ENCODE measurements around the gene CSNK2B.

Gene CSNK2B

GRCh38 chr6:31715022-31715958, 49.4 kb downstream of the CSNK2B start, which contains the start of gene LY6G6D:
TSS of gene LY6G6D (plus strand) at chr6:31715348. CDS start at chr6:31715356, 8 bp downstream.
- no peak for DNase-seq

GRCh38 chr6:31717499-31718222, 51.8 kb downstream of the CSNK2B start:
- DNase-seq = no peak

- no peak for DNase-seq
Observed at GRCh38 chr6:31718265-31718664, 52.4 kb downstream of the CSNK2B start.

- no peak for DNase-seq
Observed at GRCh38 chr6:31719001-31719400, 53.1 kb downstream of the CSNK2B start.
